ENCODE measurements around the gene MGMT.

MGMT gene

GRCh38 chr10:129694691-129695243 is 227.7 kb downstream of the MGMT start:
- H3K9me3 ChIP-seq (ENCODE audit: low read length): no peaks in the 10 kb centered on the region
- no peak overlapping the region for H3K4me3 ChIP-seq (ENCODE audit: low read depth, low read length, poor library complexity, severe bottlenecking)
- no peaks in the 10 kb centered on the region for H3K36me3 ChIP-seq (ENCODE audit: insufficient read depth, low read length)
- no peak overlapping the region for H3K27ac ChIP-seq (ENCODE audit: low read depth, low read length, poor library complexity, severe bottlenecking)
- H3K9me2 ChIP-seq (ENCODE audit: low read depth, low read length): no peaks in the 10 kb centered on the region
- H2AFZ ChIP-seq (ENCODE audit: low read length): no peak overlapping the region
- H3K9ac ChIP-seq (ENCODE audit: low read length): no peak overlapping the region
- TF ChIP-seq EZH2 (IDR thresholded peaks at IDR 0.05; ENCODE audit: borderline replicate concordance, low read length) (no peak), CTCF (IDR thresholded peaks at IDR 0.05; ENCODE audit: low read length) (no peak)
- no peaks in the 10 kb centered on the region for H3K79me2 ChIP-seq (ENCODE audit: insufficient read depth, low read length)
- no peaks in the 10 kb centered on the region for H3F3A ChIP-seq (ENCODE audit: insufficient read depth, low read length)
- H3K4me2 ChIP-seq (ENCODE audit: low read length): no peak overlapping the region
- no peaks in the 10 kb centered on the region for H4K20me1 ChIP-seq (ENCODE audit: insufficient read depth, low read length)
- no peaks in the 10 kb centered on the region for H3K27me3 ChIP-seq (ENCODE audit: insufficient read depth, low read length)
- H3K4me1 ChIP-seq (ENCODE audit: insufficient read depth, low read length, severe bottlenecking): no peaks in the 10 kb centered on the region

- Histone ChIP-seq H3K36me3 (ENCODE audit: insufficient read depth, low read length) (no peaks in the 10 kb centered on the region), H2AFZ (ENCODE audit: low read length) (no peak overlapping the region), H3K4me1 (ENCODE audit: insufficient read depth, low read length, severe bottlenecking) (no peaks in the 10 kb centered on the region), H3K27ac (ENCODE audit: low read depth, low read length, poor library complexity, severe bottlenecking) (no peak overlapping the region), H3F3A (ENCODE audit: insufficient read depth, low read length) (no peaks in the 10 kb centered on the region), H3K9ac (ENCODE audit: low read length) (no peak overlapping the region), H3K4me2 (ENCODE audit: low read length) (no peak overlapping the region), H3K9me3 (ENCODE audit: low read length) (no peaks in the 10 kb centered on the region), H4K20me1 (ENCODE audit: insufficient read depth, low read length) (no peaks in the 10 kb centered on the region), H3K4me3 (ENCODE audit: low read depth, low read length, poor library complexity, severe bottlenecking) (no peak overlapping the region), H3K27me3 (ENCODE audit: insufficient read depth, low read length) (no peaks in the 10 kb centered on the region), H3K9me2 (ENCODE audit: low read depth, low read length) (no peaks in the 10 kb centered on the region), H3K79me2 (ENCODE audit: insufficient read depth, low read length) (no peaks in the 10 kb centered on the region)
- no peak for TF ChIP-seq CTCF (IDR thresholded peaks at IDR 0.05; ENCODE audit: low read length)
- no peak for TF ChIP-seq EZH2 (IDR thresholded peaks at IDR 0.05; ENCODE audit: borderline replicate concordance, low read length)
Measured at GRCh38 chr10:129695671-129696070, 228.6 kb downstream of the MGMT start.

GRCh38 chr10:129696636-129697035 is 229.6 kb downstream of the MGMT start:
- no peak overlapping the region for H3K9ac ChIP-seq (ENCODE audit: low read length)
- no peak overlapping the region for H2AFZ ChIP-seq (ENCODE audit: low read length)
- no peaks in the 10 kb centered on the region for H3F3A ChIP-seq (ENCODE audit: insufficient read depth, low read length)
- H3K4me2 ChIP-seq (ENCODE audit: low read length): no peak overlapping the region
- H3K4me1 ChIP-seq (ENCODE audit: insufficient read depth, low read length, severe bottlenecking): no peaks in the 10 kb centered on the region
- H3K9me3 ChIP-seq (ENCODE audit: low read length): no peaks in the 10 kb centered on the region
- no peak for TF ChIP-seq EZH2 (IDR thresholded peaks at IDR 0.05; ENCODE audit: borderline replicate concordance, low read length)
- no peaks in the 10 kb centered on the region for H3K36me3 ChIP-seq (ENCODE audit: insufficient read depth, low read length)
- H4K20me1 ChIP-seq (ENCODE audit: insufficient read depth, low read length): no peaks in the 10 kb centered on the region
- H3K27me3 ChIP-seq (ENCODE audit: insufficient read depth, low read length): no peaks in the 10 kb centered on the region
- H3K79me2 ChIP-seq (ENCODE audit: insufficient read depth, low read length): no peaks in the 10 kb centered on the region
- H3K27ac ChIP-seq (ENCODE audit: low read depth, low read length, poor library complexity, severe bottlenecking): no peak overlapping the region
- no peaks in the 10 kb centered on the region for H3K9me2 ChIP-seq (ENCODE audit: low read depth, low read length)
- H3K4me3 ChIP-seq (ENCODE audit: low read depth, low read length, poor library complexity, severe bottlenecking): no peak overlapping the region

Data from OCI-LY1 (cell line).